ENCODE data around the gene THYN1.
"Not testable (repeated sequence)": the region's sequence is repeated elsewhere in the genome, so short reads cannot be mapped to it uniquely, and the experiment has no call there.

THYN1 gene

DNA sequence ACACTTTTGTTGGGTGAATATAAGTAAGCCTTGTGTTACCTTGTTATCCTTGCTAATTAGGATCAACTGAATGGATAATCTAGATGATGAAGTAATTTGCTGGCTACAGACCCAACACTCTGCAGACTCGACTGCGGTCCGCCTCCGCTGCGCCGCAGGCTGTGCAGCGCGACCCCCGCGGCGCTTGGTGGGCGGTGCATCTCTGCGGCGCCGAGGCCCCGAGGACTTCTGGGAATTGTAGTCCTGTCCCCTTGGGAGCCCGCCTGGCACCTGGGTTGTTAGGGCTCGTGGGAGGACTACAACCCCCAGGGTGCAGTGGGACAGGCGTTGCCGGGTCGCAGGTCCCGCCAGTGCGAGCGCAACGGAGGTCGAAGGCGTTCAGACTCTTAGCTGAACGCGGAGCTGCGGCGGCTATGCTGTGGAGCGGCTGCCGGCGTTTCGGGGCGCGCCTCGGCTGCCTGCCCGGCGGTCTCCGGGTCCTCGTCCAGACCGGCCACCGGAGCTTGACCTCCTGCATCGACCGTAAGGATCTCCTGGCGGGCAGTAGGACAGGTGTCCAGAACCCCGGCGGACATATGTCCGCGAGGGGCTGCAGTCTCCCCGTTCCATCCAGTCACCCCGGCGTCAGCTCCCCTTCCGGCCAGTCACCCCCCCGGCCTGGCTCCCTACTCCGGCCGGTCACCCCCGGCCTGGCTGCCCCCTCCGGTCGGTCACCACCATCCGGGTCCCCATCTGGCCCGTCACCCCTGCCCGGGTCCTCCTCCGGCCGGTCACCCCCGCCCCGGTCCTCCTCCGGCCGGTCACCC, at the start of gene THYN1, which contains the start of gene ACAD8:
TSS of gene THYN1 (minus strand) at position 165 of the 806 bp plus-strand sequence. CDS start 470 bp downstream, outside the sequence.
TSS of gene ACAD8 (plus strand) at position 381 of the 806 bp plus-strand sequence. CDS start at position 414, 33 bp downstream.
- peak; percentile 95 for DNase-seq (ENCODE audit: low read depth)

DNA sequence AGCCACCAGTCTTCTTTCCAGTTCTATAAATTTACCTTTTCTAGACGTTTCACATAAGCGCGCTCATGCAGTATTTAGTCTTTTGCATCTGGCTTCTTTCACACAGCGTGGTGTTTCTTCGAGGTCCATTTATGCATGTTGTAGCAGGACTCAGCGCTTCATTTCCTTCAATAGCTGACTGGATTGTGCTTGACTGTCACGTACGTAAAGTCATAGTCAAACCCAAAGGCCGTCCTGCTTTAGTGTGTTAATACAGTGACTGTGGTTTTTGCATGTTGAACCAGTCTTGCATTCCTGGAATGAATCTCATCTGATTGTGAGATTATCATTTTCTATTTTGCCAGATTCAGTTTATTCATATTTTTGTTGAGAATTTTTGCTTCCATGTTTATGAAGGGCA, 41.5 kb upstream of the THYN1 start:
- no peak for DNase-seq (ENCODE audit: low read depth)

DNA sequence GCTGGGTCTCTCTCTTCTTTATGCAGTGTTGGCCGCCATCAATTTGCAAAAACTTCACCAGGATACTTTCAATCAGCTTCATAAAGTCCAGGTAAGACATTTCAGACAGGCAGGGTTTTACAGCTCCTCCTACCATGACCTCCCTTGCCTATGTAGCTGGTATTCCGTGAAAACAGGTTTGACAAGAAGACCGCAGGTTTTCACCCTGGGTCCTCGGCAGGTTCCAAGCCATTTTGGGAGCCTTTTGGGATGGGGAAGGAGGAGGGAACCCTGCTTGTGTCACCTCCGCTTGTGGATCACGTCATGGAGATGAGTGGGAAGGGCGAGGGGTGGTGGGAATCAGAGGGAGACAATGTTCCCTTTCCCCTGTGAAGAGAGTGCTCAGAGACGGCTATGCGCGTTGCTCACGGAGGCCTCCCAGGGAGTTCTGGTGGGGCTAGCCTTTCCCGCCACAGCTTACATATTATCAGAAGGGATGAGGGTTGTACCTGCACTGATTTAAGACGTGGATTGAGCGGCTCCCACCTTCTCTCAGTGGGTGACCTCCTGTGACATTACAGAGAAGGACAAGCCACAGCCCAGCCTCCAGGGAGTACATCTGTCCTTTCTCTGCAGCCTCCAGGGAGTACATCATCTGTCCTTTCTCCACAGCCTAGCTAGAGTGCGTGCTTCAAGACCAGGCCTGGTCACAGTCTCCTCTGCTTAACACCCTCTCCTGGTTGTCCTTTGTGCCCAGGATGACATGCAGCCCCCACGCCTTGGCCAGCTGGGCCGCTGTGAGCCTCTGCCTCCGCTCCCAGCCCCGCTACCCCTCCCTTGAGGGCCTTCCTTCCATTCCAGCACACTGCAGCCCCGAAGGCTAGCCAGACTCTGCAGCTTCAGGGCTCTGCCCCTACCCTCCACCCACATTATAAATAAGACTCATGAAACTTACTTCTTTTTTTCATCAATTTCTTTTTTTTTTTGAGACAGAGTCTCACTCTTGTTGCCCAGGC, 40.3 kb upstream of the THYN1 start:
- no peak for DNase-seq (ENCODE audit: low read depth)

DNA sequence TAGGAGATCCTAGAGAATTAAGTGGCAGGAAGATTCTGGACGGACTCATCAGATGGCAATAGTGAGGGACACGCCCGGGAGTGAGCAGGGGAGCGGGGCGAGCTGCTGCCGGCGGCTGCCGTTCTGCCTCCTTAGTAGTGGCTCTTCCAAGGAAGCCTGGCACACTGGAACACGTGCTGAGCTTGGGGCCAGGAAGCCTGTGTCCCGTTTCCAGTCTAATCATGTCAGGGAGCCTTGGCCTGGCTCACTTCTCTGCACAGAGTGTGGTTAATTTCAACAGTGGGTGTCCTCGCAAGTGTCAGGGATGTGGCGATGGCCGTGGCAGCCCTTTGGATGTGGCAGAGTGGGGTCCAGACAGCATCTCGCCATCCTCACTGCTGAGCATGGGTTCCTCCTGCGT, 39.5 kb upstream of the THYN1 start:
- DNase-seq (ENCODE audit: low read depth) = no peak

DNA sequence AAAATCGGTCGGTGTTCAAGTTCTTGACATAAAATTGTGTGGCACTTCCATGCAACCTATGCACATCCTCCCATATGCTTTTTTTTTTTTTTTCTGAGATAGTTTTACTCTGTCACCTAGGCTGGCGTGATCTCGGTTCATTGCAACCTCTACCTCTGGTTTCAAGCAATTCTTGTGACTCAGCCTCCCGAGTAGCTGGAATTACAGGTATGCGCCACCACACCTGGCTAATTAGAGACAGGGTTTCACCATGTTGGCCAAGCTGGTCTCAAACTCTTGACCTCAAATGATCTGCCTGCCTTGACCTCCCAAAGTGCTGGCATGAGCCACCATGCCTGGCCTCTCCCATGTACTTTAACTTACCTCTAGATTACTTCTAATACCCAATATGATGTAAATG, 38.0 kb upstream of the THYN1 start:
- DNase-seq (ENCODE audit: low read depth) = no peak

DNA sequence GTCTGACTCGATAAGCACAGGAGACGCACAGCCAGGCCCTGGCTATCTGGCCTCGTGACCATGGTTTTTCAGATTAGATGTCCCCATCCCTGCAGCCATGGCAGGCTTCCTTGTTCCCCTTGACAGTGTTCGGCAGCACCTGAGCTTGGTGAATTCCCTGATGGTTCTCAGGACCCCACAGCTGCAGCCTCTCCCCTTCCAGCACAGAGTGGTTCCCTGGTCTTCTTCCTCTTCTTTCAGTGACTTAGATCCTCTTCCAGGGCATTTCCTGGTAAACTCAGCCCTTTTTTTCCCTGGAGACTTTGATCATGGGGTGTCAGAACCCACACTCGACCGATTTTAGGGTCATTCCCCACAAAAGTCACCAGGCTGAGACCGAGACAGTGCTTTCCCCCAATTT, 37.5 kb upstream of the THYN1 start:
- DNase-seq (ENCODE audit: low read depth) = no peak

DNA sequence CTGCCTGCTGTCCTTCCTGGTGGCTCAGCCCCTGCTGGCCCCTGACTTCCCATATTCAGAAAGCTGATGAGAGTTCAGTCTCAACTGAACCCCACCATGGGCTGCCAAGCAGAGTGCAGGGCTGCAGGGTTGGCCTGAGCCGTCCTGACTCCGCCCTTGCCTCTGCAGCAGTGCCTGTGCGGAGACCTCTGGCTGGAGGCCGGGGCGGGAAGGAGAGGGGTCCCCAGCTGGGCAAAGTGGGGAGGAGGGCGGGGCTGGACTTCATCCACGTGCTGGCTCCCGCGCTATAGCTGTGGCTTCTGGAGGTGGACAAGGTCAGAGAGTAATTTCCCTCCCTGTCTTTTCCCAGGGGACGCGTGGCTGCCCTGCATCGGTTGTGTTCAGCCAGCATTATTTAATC, 36.6 kb upstream of the THYN1 start:
- no peak for DNase-seq (ENCODE audit: low read depth)

DNA sequence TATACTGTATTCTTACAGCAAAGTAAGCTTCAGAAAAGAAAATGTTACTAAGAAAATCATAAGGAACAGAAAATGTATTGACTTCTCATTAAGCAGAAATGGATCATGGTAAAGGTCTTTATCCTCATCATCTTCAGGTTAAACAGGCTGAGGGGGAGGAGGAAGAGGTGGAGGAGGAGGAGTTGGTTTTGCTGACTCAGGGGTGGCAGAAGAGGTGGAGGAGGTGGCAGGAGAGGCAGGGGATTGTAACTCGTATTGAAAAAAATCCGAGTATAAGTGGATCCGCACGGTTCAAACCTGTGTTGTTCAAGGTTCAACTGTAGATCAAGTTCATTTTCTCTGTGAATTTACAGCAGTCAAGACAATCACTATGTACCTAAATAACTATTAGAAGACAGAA, 36.0 kb upstream of the THYN1 start:
- DNase-seq (ENCODE audit: low read depth) = no peak

DNA sequence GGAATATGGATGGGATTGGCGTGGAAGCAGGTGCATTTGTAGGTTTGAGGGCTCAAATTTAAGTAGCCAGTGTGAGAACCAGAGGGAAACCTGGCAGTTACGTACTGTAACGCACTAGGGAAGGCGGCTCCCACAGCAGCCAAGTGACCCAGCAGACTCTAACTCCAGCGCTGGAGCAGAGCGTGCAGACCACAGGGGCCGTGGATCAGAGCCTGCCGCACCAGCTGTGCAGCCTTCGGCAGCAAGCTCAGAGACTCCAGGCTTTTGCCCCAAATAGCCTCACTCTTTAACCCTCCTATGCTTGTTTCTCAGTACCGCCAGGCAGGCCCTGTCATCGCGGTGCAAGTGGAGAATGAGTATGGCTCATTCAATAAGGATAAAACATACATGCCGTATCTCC, 35.3 kb upstream of the THYN1 start:
- no peak for DNase-seq (ENCODE audit: low read depth)

DNA sequence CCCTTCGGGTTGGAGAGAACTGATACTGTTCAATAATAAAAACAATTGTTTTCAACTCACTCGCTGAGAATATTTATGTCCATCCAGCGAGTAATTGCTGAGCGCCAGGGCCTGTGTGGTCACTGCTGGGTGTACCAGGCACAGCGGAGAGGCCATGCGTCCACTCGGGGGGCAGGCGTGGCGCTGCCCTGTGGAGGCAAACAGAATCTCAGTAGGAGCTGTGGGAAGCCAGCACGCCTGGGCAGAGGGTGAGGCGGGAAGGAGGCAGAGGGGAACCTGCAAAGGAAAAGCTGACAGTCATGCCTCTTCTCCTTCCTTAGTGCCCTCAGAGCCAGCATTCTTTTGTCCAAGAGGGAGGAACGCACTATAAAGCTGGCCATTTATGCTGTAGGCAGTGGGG, 34.4 kb upstream of the THYN1 start:
- DNase-seq (ENCODE audit: low read depth) = no peak

DNA sequence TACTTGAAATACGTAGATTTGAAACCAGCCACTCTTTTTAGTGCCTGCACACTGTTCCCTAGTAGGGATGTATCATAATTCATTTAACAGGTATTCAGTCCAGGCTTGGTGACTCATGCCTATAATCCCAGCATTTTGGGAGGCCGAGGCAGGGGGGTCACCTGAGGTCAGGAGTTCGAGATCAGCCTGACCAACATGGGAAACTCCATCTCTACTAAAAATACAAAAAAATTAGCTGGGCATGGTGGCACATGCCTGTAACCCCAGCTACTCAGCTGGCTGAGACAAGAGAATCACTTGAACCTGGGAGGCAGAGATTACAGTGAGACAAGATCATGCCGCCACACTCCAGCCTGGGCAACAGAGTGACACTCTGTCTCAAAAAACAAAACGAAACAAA, 31.2 kb upstream of the THYN1 start:
- not testable (repeated sequence) for DNase-seq (ENCODE audit: low read depth)

DNA sequence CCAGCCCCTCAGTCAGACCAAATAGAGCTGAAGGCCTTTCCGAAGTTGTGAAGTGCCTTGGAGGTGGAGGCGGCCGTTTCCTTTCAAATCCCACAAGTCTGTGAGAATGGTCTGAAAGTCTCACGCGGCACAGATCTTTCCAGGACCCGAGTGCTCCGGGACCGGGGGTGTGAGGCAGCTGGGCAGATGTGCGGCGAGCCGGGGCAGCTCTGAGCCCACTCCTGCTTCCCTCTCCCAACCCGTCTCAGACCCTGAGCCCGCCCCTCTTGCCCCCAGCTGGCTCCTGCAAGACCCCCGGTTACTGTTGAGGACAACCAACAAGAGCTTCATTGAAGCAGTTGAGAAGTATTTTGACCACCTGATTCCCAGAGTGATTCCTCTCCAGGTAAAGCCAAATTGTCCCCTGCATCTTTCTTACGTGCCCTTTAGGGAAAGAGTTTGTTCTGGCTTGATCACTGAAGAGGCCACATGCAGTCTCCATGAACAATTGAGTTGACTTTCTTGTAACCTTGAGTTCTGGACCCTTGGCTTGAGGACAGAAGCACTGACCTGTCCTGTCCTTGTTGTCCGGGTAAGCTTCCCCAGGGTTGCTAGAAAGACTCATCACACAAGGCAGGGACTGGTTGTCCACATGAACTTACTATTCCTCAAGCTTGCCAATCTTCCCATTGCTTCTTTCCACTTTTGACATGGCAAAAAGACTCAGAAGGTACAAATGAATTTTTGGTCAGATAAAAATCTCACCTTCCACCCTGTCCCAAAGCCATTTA, 30.5 kb upstream of the THYN1 start:
- no peak for DNase-seq (ENCODE audit: low read depth)

DNA sequence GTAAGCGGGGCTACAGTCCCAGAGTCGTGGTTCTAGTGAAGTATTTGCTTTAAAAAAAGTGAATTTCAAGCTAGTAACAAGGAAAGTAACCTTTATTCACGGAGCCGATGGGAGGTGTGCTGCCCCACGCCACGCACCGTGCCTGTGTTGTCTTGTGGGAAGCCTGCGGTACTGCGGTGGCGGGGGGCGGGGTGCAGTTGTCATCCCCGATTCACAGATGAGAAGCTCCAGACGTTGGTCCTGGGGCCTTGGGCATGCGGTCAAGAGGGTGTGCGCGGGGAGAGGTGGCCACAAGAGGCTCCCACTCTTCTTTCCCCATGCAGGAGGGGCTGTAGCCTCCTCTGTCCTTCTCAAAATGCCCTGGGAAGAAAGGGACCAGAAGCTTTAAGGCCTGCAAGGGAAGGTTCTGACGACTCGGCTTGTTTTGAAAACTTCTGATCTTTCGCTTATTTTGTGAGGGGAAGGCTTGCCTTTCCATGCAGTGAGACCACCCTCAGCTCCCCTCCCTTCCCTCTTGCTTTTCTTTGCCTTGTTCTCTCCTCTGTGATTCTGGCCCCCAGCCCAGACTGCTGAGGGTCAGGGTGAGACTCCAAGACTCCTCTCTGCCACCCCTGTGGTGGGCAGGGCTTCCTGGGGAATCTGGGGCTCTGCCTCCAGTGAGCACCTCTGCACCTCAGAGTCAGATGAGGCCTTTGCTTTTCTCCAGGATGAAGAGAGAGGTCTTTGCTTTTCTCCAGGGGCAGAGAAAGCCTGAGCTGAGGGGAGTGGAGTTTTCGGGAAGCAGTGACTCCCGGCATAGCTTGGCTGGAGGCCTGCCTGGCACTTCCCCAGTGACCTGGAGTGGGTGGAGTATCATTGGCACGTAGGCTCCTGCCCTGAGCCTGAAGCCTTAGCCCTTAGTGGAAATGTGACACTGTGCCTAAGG, 29.2 kb upstream of the THYN1 start:
- no peak for DNase-seq (ENCODE audit: low read depth)

DNA sequence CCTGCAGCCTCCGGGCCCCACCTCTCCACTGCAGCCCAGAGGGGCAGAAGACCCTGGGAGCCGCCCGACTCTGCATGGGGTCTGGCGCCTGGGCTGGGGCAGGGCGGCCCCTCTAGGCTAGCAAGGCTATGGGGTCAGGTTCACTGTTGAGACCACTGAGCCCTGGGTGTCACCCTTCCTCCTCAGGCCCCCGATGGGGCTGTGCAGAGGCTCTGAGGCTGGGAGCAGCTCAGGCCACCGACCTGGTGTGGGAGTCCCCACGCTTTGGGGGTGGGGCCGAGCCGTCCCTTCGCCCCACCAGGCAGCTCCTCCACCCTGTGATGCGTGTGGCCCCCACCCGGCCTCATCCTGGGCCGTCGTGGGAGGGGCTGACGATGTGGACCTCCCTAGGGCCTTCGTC, 28.5 kb upstream of the THYN1 start:
- not testable (repeated sequence) for DNase-seq (ENCODE audit: low read depth)

DNA sequence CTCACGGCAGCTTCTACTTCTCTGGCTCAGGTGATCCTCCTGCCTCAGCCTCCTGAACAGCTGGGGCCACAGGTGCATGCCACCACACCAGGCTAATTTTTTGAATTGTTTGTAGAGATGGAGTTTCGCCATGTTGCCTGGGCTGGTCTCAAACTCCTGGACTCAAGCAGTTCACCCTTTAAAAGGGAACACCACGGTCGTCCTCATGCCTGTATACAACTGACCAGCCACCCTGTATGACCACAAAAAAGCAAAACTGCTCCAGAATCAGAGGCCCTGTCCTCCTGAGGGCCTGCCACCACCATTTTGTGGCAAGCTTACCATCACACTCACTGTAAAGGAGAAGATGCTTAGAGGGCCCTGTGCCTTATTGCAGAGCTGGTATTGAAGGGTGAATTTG, 25.2 kb upstream of the THYN1 start:
- DNase-seq (ENCODE audit: low read depth) = no peak

DNA sequence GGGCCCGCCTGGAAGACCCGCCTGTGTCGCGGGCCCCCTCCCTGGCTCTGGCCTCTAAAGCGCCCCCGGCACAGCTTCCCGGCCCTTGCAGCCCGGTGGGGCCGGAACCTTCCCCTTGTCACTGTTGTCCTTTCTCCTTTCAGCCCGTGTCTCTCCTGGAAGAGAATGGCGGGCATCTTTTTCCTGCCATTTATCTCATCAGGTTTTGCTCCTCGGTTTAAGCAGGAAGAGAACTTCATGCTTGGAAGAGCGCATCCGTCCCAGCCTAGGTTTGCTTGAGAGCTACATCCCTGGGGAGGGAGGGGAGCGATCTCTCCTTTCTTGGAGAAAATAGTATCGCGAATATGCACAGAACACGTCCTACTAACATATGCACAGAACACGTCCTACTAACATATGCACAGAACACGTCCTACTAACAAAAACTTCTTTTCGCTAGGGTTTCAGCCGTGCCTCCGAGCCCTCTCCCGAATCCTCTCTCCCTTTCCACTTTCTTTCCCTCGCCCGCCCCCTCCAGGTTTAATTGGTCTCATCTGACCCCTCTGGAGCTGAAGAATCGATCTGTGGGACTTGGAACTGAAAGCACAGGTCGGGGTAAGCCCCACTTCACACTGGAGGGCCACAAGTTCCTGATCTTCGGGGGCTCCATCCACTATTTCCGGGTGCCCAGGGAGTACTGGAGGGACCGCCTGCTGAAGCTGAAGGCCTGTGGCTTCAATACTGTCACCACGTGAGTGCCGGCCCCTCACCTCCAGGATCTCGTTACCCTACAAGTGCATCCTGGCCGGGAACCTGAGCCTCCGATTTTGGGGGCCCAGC, 24.2 kb upstream of the THYN1 start:
- no peak for DNase-seq (ENCODE audit: low read depth)

DNA sequence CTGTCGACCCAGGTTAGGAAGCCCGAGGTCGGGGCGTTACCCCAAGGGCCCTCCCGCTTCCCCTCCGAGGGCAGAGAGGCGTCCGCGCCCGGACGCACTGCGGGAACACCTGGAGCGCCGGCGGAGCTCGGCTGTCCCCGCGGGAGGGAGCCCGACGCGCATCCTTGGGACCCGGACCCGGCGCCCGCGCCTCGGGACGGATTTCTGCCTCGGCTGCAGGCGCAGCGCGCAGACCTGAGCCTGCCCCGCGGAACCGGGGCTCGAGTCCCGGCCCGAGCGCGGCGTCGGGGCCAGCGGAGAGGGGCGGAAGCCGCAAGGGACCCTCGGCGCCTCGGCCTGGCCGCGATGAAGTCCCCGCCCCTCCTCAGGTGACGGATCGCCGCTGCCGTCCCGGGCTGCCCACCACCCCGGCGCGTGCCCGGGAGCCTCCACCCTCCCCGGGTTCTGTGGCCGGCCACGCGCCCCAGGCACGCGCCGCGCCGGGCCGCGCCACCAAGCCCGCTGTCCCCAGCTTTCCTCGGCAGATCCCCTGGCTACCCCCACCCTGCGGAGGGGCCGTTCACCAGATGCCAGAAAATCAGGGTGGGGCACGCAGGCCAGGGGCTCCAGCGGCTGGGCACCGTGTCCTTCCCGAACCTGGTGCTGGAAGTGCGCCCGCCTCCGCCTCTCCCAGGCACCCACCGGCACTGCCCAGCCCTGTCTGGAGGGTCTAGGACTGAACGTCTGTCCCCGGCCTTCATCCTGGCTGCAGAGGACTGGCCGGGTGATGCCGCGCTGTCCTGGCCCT, 23.4 kb upstream of the THYN1 start:
- no peak for DNase-seq (ENCODE audit: low read depth)

DNA sequence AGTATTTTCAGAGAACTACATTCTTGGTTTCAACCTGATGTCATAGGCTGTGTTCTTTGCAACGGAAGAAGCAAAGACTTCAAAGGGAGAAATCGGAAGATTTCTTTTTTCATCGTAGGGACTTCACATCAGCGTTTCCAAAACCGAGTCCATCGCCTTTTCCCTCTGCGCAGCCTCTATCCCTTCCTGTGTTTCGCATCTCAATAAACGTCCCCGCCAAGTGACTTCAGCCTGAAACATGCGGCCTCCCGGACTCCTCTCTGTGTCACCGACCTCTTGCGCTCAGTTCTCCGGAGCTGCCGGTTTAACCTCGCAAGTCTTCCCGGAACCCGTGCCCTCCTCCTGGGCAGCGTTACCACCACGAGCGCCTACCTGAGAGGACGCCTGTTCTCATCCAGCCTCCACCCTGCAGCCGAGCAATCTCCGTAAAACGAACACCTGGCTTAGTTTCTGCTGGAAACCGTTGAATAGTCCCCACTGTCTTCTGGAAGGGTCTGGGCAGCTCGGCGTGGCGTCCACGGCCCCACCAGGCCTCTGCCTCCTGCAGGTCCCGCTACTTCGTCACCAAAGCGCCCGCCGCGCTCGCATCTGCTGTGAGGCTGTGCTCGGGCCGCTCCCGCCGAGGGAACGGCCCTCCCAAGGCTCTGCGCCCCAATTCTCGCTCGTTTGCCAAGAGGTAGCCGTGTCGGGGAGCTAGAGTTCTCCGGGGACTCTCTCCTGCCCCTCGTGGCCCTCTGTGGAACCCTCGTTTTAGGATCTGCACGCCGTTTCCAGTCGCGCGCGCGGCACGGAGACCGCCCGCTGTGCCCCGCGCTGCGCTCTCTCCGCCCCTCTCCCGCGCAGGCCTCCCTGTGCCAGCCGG, 22.6 kb upstream of the THYN1 start, which contains the start of gene GLB1L3:
TSS of gene GLB1L3 (plus strand) at position 846 of the 862 bp plus-strand sequence. CDS start 362 bp downstream, outside the sequence.
- DNase-seq (ENCODE audit: low read depth) = no peak

All from amniotic epithelial cell (primary cell).